IPS-18a (cell line): Measurements from ENCODE around the gene TBL2.
"Not testable (repeated sequence)": the region's sequence is repeated elsewhere in the genome, so short reads cannot be mapped to it uniquely, and the experiment has no call there.

Experiments used
- H3K27ac ChIP-seq: one replicate; pipeline ENCODE4 v1.5.1; 2013; ENCODE audit warnings: low read length
- H3K27me3 ChIP-seq: one replicate; pipeline ENCODE4 v1.6.1; 2013; ENCODE audit warnings: mild to moderate bottlenecking, low read length; ENCODE audit not compliant: control insufficient read depth, insufficient read depth
- H3K36me3 ChIP-seq: one replicate; pipeline ENCODE4 v1.6.1; 2013; ENCODE audit warnings: low read depth, low read length; ENCODE audit not compliant: control insufficient read depth
- H3K4me1 ChIP-seq: one replicate; pipeline ENCODE4 v1.6.1; 2013; ENCODE audit warnings: low read depth, low read length; ENCODE audit not compliant: control insufficient read depth
- H3K4me3 ChIP-seq: one replicate; pipeline ENCODE4 v1.5.1; 2013; ENCODE audit warnings: low read length
- H3K9ac ChIP-seq: one replicate; pipeline ENCODE4 v1.6.1; 2013; ENCODE audit warnings: mild to moderate bottlenecking, low read length, moderate library complexity
- H3K9me3 ChIP-seq: one replicate; pipeline ENCODE4 v1.6.1; 2013; ENCODE audit warnings: low read depth, low read length; ENCODE audit not compliant: control insufficient read depth

Gene TBL2

DNA sequence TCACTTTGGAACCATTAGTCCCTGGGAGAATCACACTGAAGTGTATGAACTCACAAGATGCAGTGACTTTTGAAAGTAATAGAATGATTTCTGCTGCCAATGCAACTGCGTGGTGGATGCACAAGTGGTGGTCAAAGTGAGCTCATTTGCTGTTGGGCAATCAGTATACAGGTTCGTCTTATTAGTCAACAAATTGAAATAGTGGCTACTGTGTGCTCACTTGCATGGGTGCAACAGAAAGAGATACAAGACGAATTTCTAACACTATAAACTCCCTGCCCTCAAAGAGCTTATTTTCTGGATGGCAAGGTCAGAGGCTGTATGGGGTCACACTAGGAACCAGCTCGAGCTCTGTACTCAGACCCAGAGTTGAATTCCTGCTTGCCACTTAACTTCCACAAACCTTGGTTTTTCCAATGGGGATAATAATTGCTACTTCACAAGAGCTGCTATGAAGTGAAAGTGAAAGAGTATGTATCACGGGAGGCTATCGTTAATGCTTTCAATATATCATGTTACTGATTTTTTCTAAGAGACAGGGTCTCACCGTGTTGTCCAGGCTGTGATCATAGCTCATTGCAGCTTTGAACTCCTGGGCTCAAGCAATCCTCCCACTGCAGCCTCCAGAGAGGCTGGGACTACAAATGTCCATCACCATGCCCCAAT, 12.6 kb downstream of the TBL2 start:
- H3K4me3 ChIP-seq: no peak overlapping the region
- no peaks in the 10 kb centered on the region for H3K9me3 ChIP-seq
- no peaks in the 10 kb centered on the region for H3K4me1 ChIP-seq
- no peaks in the 10 kb centered on the region for H3K27me3 ChIP-seq
- peaks cover 15% of the 10 kb centered on the region for H3K36me3 ChIP-seq
- H3K9ac ChIP-seq: no peak overlapping the region
- no peak overlapping the region for H3K27ac ChIP-seq

DNA sequence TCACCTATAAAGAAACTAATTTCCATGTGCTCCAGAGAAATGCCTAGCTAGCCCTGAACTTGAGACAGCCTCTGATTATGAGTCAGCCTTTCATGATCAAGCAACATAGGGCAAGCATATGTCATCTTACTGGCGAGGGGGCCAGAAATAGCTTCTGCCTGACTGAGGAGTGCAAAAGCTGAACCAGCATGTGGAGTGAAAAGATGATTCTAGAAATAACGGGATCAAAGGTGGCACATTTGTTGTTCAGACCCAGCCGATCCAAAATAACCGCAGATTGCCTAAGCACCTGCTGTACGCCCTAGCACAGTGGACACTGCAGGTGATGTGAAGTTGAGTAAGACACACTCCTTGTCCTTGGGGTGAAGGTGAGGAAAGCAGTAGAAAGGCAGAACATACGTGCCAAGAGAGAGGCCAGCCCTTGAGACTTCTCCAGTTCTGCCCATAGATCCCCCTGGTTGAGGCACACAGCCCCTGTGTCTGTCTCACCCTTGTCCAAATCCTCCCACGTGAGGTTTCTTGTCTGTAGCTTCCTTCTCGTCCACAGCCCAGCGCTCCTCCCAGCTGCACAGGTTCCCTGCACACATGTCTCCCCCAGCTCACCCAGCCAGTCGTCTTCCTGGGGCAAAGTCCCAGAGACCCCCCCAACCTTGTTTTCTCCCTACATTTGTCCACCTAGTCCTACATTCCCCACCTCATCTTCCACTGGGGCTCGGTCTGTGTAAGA, 18.1 kb downstream of the TBL2 start:
- Histone ChIP-seq H3K4me1 (peaks cover 3% of the 10 kb centered on the region), H3K27me3 (peaks cover 3% of the 10 kb centered on the region), H3K4me3 (no peak overlapping the region), H3K9ac (no peak overlapping the region), H3K36me3 (no peaks in the 10 kb centered on the region), H3K9me3 (no peaks in the 10 kb centered on the region), H3K27ac (no peak overlapping the region)

DNA sequence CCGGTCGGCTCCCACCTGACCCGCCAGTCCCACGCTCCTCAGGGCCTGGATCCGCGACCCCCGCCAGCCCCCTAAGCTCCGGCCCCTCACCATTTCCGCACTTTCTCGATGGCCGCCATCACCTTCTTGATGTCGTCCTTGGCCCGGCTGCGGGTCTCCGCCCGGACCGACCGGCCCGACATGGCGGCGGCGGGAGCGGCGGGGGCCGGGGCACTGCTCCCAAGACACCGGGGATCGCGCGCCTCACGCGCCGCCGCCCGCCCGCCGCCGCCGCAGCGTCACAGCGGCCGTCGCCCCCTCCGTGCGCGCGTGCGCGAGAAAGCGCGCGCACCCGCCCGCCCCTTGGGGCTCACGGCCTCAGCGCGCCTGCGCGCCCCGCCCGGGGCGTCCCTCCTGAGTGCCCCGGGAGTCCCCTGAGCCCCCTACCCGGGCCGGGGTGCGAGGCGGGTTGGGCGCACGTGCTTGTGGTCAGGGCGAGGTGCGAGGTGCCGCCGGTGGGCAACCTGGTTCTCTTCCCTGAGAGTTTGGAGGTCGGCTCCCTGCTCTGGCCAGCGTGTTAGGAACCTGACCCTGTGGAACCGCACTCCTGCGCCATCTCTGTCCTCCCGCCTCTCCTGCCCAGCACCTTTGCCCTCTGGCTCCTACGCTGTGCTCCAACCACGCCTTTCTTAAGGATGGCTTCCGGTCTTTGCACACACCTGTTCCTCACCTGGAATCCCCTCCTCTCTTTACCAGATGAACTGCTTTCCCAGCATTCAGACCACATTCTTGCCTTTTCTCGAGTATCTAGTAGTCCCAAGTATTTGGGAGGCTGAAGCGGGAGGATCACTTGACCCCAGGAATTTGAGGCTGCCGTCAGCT, 20.8 kb downstream of the TBL2 start, which contains the start of gene BCL7B:
TSS of gene BCL7B (minus strand) at position 294 of the 861 bp plus-strand sequence. CDS start at position 182, 112 bp downstream.
- peak within 1 kb of the TSS; percentile 39 for H3K27ac ChIP-seq
- H3K9ac ChIP-seq: peak within 1 kb of the TSS; percentile 82
- H3K4me3 ChIP-seq: peak within 1 kb of the TSS; percentile 69
- peaks cover 3% of the 10 kb centered on the region for H3K4me1 ChIP-seq
- H3K36me3 ChIP-seq: no peaks in the 10 kb centered on the region
- no peaks in the 10 kb centered on the region for H3K9me3 ChIP-seq
- peaks cover 3% of the 10 kb centered on the region for H3K27me3 ChIP-seq

DNA sequence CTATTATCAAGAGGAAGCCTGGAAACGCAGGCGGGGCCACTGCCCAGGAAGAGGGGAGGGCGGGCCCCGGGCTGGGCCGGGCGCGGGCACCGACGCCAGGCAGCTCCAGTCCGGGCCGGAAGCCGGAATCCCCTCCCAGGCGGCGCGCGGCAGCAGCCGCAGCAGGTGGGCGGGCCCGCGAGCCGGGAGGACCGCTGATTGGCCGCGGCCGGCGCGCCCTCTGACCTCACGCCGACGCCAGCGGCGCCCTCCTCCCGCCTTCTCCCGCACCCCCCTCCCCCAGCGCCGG, 21.3 kb downstream of the TBL2 start:
- peaks cover 3% of the 10 kb centered on the region for H3K27me3 ChIP-seq
- no peak overlapping the region for H3K27ac ChIP-seq
- peak overlapping the region; percentile 69 for H3K4me3 ChIP-seq
- peaks cover 3% of the 10 kb centered on the region for H3K4me1 ChIP-seq
- no peaks in the 10 kb centered on the region for H3K9me3 ChIP-seq
- H3K9ac ChIP-seq: peak overlapping the region; percentile 82
- no peaks in the 10 kb centered on the region for H3K36me3 ChIP-seq

DNA sequence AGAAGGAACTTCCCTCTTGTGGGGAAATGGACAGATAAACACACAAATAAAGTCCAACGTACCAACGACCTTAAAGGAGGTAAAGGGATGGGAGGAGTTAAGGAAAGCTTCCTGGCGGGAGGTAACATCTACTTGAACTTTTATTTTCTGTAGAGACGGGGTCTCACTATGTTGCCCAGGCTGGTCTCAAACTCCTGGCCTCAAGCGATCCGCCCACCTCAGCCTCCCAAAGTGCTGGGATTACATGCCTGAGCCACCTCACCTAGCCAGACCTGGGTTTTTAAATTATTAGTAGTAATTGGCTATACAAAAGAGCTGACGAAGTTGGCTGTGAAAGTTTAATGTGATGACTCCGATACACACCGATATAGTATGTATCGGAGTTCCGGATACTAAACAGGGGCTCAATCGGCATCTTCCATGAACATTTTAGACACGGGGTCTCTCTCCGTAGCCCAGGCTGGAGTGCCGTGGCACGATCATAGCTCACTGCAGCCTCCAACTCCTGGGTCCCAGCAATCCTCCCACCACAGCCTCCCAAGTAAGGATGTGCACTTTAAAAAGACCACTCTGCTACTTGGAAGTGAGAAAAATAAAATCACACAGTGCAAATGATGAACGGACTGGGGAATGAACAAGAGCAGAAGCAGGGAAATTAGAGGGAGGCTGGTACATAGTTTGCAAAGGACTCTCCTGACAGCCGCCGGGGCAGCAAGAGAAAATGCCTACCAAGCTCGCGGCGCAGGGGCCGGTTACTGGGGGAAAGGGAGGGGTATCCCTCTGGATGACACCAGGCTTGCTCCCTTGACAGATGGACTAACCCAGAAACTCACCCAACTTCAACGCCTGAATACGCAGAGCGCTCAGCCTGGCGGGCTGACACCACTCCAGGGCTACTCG, 21.9 kb downstream of the TBL2 start:
- Histone ChIP-seq H3K27me3 (peaks cover 3% of the 10 kb centered on the region), H3K4me1 (peaks cover 3% of the 10 kb centered on the region), H3K9me3 (no peaks in the 10 kb centered on the region), H3K27ac (no peak overlapping the region), H3K9ac (peak overlapping the region; percentile 6), H3K36me3 (peaks cover 2% of the 10 kb centered on the region), H3K4me3 (peak overlapping the region; percentile 69)

DNA sequence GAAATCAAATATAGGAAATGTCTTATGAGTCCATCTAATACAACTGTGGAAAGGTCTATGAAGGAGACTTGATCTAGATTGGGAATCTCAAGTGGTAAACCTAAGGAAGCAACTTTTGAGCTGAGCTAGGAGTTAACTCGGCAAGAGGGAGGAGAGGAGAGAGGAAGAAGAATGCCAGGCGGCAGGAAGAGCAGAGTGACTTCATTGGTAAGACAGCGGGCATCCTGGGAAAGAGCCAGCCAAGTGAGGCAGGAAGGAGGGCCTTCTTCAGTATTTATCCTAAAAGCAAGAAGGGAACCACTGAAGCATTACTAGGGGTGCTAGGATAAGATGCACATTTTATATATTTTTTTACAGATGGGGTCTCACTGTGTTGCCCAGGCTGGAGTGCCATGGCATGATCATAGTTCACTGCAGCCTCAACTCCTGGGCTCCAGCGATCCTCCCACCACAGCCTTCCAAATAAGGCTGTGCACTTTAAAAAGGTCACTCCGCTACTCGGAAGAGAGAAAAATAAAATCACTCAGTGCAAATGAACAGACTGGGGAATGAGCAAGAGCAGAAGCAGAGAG, 22.9 kb downstream of the TBL2 start:
- Histone ChIP-seq H3K9ac (no peak overlapping the region), H3K27me3 (peaks cover 3% of the 10 kb centered on the region), H3K36me3 (peaks cover 9% of the 10 kb centered on the region), H3K27ac (no peak overlapping the region), H3K4me1 (peaks cover 3% of the 10 kb centered on the region), H3K4me3 (no peak overlapping the region), H3K9me3 (no peaks in the 10 kb centered on the region)

DNA sequence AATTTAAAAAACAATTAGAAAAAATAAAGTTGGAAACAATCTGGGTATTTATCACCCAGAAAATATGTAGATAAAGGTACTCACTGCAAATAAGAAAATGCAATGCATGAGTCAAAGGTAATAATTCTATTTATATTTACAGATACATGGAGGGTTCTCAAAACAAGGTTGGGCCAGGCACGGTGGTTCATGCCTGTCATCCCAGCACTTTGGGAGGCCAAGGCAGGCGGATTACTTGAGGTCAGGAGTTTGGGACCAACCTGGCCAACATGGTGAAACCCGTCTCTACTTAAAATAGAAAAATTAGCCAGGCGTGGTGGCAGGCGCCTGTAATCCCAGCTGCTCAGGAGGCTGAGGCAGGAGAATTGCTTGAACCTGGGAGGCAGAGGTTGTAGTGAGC, 28.3 kb downstream of the TBL2 start:
- not testable (repeated sequence) for H3K9ac ChIP-seq, H3K9me3 ChIP-seq, H3K4me3 ChIP-seq, H3K4me1 ChIP-seq, H3K36me3 ChIP-seq, H3K27me3 ChIP-seq, H3K27ac ChIP-seq

DNA sequence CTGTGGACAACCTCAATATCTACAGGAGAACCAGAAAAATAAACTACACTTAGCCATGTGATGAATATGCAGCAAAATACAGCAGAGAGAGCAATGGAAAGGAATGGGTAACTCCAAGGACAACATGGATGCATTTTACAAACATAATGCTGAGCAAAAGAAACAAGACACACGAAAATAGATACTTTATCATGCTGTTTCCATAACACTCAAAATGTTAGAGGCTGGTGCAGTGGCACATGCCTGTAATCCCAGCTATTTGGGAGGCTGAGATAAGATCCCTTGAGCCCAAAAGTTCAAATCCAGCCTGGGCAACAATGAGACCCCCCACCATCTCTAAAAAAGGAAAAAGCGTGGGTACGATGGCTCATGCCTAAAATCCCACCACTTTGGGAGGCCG, 29.2 kb downstream of the TBL2 start:
- H3K4me1 ChIP-seq: no peaks in the 10 kb centered on the region
- no peak overlapping the region for H3K4me3 ChIP-seq
- no peaks in the 10 kb centered on the region for H3K9me3 ChIP-seq
- no peaks in the 10 kb centered on the region for H3K27me3 ChIP-seq
- no peak overlapping the region for H3K9ac ChIP-seq
- H3K36me3 ChIP-seq: peaks cover 9% of the 10 kb centered on the region
- no peak overlapping the region for H3K27ac ChIP-seq

DNA sequence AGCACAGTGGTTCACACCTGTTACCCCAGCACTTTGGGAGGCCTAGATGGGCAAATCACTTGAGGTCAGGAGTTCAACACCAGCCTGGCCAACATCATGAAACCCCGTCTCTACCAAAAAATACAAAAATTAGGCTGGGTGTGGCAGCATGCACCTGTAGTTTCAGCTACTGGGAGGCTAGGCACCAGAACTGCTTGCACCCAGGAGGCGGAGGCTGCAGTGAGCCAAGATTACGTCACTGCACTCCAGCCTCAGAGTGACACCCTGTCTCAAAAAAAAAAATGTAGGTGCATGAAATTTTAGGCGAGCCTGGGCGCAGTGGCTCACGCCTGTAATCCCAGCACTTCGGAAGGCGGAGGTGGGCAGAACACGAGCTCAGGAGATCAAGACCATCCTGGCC, 30.5 kb downstream of the TBL2 start:
- no peak overlapping the region for H3K9ac ChIP-seq
- no peaks in the 10 kb centered on the region for H3K27me3 ChIP-seq
- no peak overlapping the region for H3K27ac ChIP-seq
- H3K36me3 ChIP-seq: peaks cover 12% of the 10 kb centered on the region
- no peak overlapping the region for H3K4me3 ChIP-seq
- H3K9me3 ChIP-seq: no peaks in the 10 kb centered on the region
- no peaks in the 10 kb centered on the region for H3K4me1 ChIP-seq

DNA sequence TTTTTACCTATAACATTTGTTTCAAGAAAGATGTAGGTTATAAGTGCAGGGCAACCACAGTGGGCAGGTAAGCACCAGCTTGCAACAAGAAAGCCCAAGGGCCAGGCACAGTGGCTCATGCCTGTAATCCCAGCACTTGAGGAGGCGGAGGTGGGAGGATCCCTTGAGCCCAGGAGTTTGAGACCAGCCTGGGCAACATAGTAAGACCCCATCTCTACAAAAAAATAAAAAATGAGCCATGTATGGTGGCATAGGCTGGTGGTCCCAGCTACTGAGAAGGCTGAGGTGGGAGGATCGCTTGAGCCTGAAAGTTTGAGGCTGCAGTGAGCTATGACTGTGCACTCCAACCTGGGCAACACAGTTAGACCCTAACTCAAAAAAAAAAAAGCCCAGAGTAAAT, 33.7 kb downstream of the TBL2 start:
- Histone ChIP-seq H3K9ac (no peak overlapping the region), H3K27me3 (no peaks in the 10 kb centered on the region), H3K27ac (no peak overlapping the region), H3K4me1 (no peaks in the 10 kb centered on the region), H3K9me3 (no peaks in the 10 kb centered on the region), H3K4me3 (no peak overlapping the region), H3K36me3 (peaks cover 22% of the 10 kb centered on the region)

DNA sequence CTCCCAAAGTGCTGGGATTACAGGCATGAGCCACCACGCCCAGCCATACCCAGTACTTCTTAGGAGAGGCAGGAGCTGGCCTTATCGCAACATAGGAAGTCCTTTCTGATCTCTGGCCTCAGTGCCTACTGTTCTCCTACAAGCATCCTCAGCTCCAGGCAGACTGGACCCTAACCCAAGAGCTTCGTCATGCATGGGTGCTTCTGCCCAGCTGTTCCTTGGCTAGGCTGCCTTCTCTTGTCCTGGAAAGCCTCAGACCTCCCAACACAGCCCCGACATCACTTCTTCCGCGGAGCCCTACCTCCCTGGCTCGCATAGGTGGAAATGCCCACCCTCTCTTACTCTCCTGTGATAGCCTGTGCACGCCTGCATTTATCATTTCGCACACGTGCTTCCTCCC, 36.7 kb downstream of the TBL2 start:
- Histone ChIP-seq H3K9ac (no peak overlapping the region), H3K4me1 (no peaks in the 10 kb centered on the region), H3K36me3 (peaks cover 40% of the 10 kb centered on the region), H3K9me3 (no peaks in the 10 kb centered on the region), H3K27ac (no peak overlapping the region), H3K4me3 (no peak overlapping the region), H3K27me3 (no peaks in the 10 kb centered on the region)
